DND-41 (cell line): Measurements from ENCODE around the gene KLC1.

Experiments
- CTCF ChIP-seq: IDR thresholded peaks from 2 replicates; pipeline ENCODE4 v1.5.1; 2012; ENCODE audit warnings: borderline replicate concordance, low read length, moderate library complexity, mild to moderate bottlenecking; ENCODE audit not compliant: poor library complexity, severe bottlenecking; ENCODE audit errors: extremely low read depth
- EZH2 ChIP-seq: IDR thresholded peaks from 3 replicates; pipeline ENCODE4 v1.6.1; 2012; ENCODE audit warnings: borderline replicate concordance, low read depth, mild to moderate bottlenecking, moderate library complexity, low read length, inconsistent platforms; ENCODE audit not compliant: severe bottlenecking

GRCh38 chr14:103611215-103611614 is 17.8 kb upstream of the KLC1 start:
- TF ChIP-seq CTCF (no peak), EZH2 (no peak)
